ENCODE data around the gene NCKIPSD.

The NCKIPSD gene

DNA sequence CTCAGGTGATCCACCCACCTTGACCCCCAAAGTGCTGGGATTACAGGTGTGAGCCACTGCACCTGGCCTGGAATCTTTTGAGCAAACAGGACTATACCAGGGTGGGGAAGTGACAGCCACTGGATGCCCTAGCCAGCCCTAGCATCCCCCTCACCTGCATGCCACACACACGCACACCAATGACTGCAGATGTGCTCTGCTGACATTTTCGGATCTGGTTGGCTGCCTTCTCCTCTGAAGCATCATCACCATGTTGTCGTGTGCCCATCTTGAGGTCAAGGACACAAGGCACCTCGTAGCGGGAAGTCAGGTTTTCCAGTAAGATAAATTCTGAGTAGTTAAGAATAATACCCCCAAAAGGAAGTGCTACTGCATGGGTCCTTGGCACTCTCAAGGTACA, 3.7 kb upstream of the NCKIPSD start:
- H3K27me3 Mint-ChIP-seq (ENCODE audit: low read depth), result no peaks in the 10 kb centered on the region
- H3K4me3 Mint-ChIP-seq, result no peak overlapping the region
- no peak overlapping the region for H3K27ac Mint-ChIP-seq
- H3K36me3 Mint-ChIP-seq (ENCODE audit: low read depth), result peaks cover 38% of the 10 kb centered on the region
- H3K4me1 Mint-ChIP-seq (ENCODE audit: low read depth), result peaks cover 12% of the 10 kb centered on the region
- DNase-seq (ENCODE audit: low spot score), result no peak
- H3K9me3 Mint-ChIP-seq, result no peaks in the 10 kb centered on the region

DNA sequence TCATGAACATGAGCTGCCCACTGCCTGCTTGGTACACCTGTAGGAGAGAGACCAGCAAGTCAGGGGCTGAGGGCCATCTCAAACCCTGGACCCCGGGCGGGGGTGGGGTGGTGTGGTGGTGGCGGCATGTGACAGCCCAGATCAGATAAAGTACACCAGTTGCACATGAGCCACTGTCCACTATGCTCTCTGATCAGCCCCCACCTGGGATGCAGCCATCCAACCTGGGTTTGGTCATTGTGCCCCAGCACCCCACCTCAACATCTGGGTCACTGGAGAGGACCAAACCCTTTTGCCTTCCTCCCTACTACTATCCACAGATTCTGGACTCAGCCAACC, 3.0 kb upstream of the NCKIPSD start:
- Mint-ChIP-seq H3K36me3 (ENCODE audit: low read depth) (peaks cover 38% of the 10 kb centered on the region), H3K27me3 (ENCODE audit: low read depth) (no peaks in the 10 kb centered on the region), H3K4me1 (ENCODE audit: low read depth) (peaks cover 15% of the 10 kb centered on the region), H3K4me3 (no peak overlapping the region), H3K9me3 (no peaks in the 10 kb centered on the region), H3K27ac (no peak overlapping the region)
- no peak for DNase-seq (ENCODE audit: low spot score)

DNA sequence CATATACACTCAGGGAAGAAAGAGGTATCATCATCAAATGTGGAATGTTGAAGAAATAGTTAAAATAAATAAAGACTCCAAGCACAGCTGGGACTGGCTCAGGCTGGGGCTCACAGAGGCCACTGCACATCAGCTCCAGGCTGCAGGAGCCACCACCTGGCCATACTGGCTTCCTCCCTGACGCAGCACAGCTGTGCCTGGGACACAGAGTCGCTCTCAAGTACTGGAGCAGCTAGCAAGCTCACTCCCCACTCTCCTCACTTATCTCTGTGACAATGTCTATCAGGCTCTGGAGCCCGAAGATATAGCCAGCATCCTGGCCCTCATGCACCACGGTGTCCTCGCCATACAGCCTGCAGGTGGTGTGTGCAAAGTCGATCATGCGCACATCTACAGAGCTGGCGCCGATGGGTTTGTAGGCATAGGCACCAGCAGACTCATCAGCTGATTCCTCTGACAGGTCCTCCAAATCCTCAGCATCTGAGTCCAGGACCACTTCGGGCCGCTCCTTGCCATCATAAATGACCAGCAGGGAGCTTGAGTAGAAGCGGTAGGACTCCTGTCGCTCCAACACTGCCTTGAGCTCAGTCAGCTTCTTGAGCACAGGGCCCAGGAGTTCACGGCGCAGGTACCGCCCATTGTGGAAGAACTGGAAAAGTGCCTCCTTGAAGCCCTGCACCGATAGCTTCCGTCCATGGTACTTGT, 2.5 kb upstream of the NCKIPSD start:
- Mint-ChIP-seq H3K27ac (no peak overlapping the region), H3K36me3 (ENCODE audit: low read depth) (peaks cover 36% of the 10 kb centered on the region), H3K4me3 (no peak overlapping the region), H3K27me3 (ENCODE audit: low read depth) (no peaks in the 10 kb centered on the region), H3K4me1 (ENCODE audit: low read depth) (peaks cover 20% of the 10 kb centered on the region), H3K9me3 (no peaks in the 10 kb centered on the region)
- DNase-seq (ENCODE audit: low spot score), result no peak

DNA sequence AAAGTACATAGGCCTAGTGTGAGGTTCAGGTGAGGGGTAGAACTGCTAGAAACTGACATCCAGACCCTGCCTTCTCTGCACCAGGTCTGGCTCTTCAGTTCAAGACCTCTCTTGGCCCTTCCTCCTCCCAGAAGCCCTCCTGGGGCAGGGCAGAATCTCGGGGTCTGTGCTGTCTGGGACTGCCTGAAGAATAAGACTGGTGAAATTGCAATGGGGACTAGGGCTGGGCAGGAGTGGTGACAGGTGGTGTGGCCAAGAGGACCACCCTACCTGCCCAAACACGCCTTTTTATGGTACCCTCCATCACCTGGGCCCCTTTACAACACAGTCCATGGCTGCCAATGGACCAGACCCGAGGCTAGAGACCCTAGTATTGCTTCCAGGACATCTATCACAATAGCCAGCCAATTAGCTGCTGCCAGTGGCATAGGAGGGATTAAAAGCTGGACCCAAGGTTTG, 1.5 kb upstream of the NCKIPSD start:
- H3K27me3 Mint-ChIP-seq (ENCODE audit: low read depth), result no peaks in the 10 kb centered on the region
- H3K4me3 Mint-ChIP-seq, result no peak overlapping the region
- no peak for DNase-seq (ENCODE audit: low spot score)
- H3K27ac Mint-ChIP-seq, result no peak overlapping the region
- peaks cover 32% of the 10 kb centered on the region for H3K36me3 Mint-ChIP-seq (ENCODE audit: low read depth)
- H3K9me3 Mint-ChIP-seq, result no peaks in the 10 kb centered on the region
- peaks cover 20% of the 10 kb centered on the region for H3K4me1 Mint-ChIP-seq (ENCODE audit: low read depth)

DNA sequence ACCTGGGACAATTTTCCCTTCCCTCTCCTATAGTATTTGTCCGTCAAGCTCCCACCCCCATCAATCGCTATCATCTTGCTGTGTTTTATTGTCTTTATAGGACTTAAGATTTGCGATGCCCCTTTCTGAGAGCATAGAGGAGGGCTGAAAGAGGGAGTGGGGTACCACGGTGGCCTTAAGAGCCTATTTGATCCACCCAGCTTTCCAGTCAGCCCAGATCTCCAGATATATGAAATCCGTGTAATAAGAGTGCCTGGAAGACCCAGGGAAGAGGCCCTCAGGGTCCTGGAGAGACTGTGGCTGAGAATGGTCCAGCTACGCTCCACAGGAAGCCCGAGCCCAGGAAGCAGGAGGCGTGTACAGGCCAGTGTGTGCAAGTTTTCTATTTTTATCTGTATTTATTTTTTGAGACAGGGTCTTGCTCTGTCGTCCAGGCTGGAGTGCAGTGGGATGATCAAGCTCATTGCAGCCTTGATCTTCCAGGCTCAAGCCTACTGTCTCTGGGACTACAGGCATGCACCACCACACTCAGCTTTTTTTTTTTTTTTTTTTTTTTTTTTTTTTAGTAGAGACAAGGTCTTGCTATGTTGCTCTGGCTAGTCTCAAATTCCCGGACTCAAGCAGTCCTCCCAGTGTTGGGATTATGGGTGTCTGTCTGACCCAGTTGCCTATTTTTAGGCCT, 964 bp upstream of the NCKIPSD start:
- Mint-ChIP-seq H3K4me1 (ENCODE audit: low read depth) (peaks cover 20% of the 10 kb centered on the region), H3K36me3 (ENCODE audit: low read depth) (peaks cover 31% of the 10 kb centered on the region), H3K27me3 (ENCODE audit: low read depth) (no peaks in the 10 kb centered on the region), H3K9me3 (no peaks in the 10 kb centered on the region), H3K27ac (peak overlapping the region; percentile 90), H3K4me3 (peak overlapping the region; percentile 93)
- DNase-seq (ENCODE audit: low spot score), result no peak

DNA sequence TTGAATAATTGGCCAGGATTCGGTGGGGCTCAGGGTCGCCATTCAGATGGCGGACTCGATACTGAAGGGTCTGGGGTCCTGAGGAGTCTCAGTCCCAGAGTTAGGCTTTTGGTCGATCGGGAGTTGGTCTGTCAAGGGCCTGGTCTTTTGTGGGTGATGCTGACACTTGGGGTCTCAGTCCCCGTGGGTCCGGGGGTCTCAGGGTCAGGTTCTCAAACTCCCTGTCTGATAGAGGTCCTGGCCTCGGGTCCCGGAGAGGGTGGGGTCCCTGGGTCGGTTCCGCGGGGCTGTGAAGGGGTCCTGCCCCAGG, 467 bp downstream of the NCKIPSD start:
- peaks cover 34% of the 10 kb centered on the region for H3K36me3 Mint-ChIP-seq (ENCODE audit: low read depth)
- H3K27me3 Mint-ChIP-seq (ENCODE audit: low read depth), result no peaks in the 10 kb centered on the region
- no peak for DNase-seq (ENCODE audit: low spot score)
- H3K27ac Mint-ChIP-seq, result peak overlapping the region; percentile 90
- peaks cover 20% of the 10 kb centered on the region for H3K4me1 Mint-ChIP-seq (ENCODE audit: low read depth)
- peak overlapping the region; percentile 93 for H3K4me3 Mint-ChIP-seq
- no peaks in the 10 kb centered on the region for H3K9me3 Mint-ChIP-seq

DNA sequence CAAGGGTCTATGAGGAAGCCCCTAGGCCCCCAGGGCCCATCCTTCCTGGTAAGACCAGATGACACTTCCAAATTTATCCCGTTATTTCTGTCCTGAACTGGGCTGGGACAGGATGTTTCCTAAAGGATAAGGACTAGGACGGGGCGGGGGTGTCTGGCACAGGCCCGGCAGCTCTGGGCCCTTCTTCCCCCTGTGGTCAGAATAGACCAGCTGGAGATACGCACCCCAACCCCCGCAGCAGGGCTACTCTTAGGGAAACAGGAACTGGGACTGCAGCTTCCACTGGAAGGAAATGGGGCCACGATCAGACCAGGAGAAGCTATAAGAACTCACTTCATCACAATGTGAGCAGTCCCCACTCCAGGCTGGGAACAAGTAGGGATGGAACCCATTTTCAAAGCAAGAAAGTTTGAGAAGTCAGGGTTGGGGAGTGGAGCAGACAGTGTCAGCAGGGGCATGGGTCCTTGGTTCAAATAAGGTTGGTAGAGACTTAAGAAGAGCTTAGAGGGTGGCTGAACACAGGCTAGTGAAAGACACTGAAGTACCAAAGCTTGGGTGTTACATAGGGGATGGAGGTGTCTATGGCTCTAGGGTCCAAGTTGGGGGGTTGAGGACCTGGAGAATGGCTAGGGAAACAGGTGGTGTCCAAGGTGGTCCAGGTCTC, 1.1 kb downstream of the NCKIPSD start:
- Mint-ChIP-seq H3K4me3 (peak overlapping the region; percentile 93), H3K4me1 (ENCODE audit: low read depth) (peaks cover 21% of the 10 kb centered on the region), H3K9me3 (no peaks in the 10 kb centered on the region), H3K27ac (peak overlapping the region; percentile 90), H3K27me3 (ENCODE audit: low read depth) (no peaks in the 10 kb centered on the region), H3K36me3 (ENCODE audit: low read depth) (peaks cover 31% of the 10 kb centered on the region)
- DNase-seq (ENCODE audit: low spot score), result no peak

DNA sequence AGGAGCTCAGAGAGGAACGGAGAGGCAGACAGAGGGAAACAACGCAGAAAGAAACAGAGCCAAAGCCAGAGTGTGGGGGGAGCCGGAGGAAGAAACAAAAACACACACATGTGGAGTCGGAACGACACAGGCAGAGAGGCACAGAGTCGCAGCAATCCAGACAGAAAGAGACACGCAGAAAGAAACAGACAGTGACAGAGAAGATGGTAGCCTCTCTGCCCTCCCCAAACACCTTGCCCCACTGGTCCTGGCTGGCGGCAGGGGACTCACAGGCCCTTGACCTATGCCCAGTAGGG, 1.7 kb downstream of the NCKIPSD start:
- DNase-seq (ENCODE audit: low spot score), result no peak
- Mint-ChIP-seq H3K36me3 (ENCODE audit: low read depth) (peaks cover 32% of the 10 kb centered on the region), H3K27ac (peak overlapping the region; percentile 81), H3K4me3 (peak overlapping the region; percentile 93), H3K9me3 (no peaks in the 10 kb centered on the region), H3K4me1 (ENCODE audit: low read depth) (peaks cover 21% of the 10 kb centered on the region), H3K27me3 (ENCODE audit: low read depth) (no peaks in the 10 kb centered on the region)

DNA sequence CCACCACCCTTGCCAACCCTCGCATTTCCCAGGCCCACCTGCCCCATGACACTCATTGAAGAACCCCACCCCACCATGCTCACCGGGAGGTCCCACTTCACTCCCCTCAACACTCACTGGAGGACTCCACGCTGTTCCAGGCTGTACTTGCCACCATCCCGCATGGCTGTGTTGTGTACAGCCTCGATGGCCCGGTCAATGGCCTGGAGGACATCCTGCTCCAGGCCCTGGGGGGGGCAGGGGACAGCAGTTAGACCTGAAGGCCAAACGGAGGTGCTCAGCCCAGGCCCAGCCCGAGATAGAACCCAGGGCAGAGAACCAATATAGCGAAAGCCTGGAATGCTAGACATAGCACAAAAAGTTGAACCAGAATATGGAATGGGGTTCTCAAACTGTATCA, 2.9 kb downstream of the NCKIPSD start:
- H3K4me1 Mint-ChIP-seq (ENCODE audit: low read depth), result peaks cover 21% of the 10 kb centered on the region
- H3K27me3 Mint-ChIP-seq (ENCODE audit: low read depth), result no peaks in the 10 kb centered on the region
- H3K36me3 Mint-ChIP-seq (ENCODE audit: low read depth), result peaks cover 36% of the 10 kb centered on the region
- DNase-seq (ENCODE audit: low spot score), result no peak
- no peak overlapping the region for H3K27ac Mint-ChIP-seq
- H3K4me3 Mint-ChIP-seq, result no peak overlapping the region
- no peaks in the 10 kb centered on the region for H3K9me3 Mint-ChIP-seq

DNA sequence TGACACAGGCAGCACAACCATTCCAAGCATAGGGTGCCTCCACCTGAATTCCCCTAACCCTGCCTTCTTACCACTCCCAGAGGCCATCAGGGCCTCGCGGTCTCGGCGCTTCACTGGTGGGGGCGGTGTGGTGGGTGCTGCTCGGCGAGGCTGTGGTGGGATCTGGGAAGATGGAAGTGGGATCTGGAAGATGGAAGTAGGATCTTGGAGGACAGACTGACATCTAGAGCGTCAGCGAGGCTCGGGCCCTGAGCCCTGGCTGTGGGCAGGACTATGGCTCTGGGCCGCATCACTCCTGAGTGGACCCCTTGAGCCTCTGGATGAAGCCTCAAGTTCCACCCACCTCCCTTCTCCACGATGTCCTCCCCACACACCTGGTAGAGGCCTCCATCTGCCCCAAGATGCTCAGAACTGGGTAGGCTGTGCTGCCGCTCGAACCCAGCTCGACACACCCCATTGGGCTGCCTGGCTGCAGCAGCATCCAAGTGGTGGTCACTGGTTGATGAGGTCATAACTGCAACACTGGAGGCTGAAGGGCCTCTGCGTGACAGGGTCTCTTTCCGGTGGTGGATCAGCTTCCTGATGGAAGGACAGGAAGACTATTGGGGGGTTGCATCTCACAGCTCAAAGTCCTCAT, 3.6 kb downstream of the NCKIPSD start:
- peaks cover 39% of the 10 kb centered on the region for H3K36me3 Mint-ChIP-seq (ENCODE audit: low read depth)
- H3K27me3 Mint-ChIP-seq (ENCODE audit: low read depth), result no peaks in the 10 kb centered on the region
- no peak for DNase-seq (ENCODE audit: low spot score)
- no peak overlapping the region for H3K4me3 Mint-ChIP-seq
- H3K9me3 Mint-ChIP-seq, result no peaks in the 10 kb centered on the region
- no peak overlapping the region for H3K27ac Mint-ChIP-seq
- peaks cover 21% of the 10 kb centered on the region for H3K4me1 Mint-ChIP-seq (ENCODE audit: low read depth)

DNA sequence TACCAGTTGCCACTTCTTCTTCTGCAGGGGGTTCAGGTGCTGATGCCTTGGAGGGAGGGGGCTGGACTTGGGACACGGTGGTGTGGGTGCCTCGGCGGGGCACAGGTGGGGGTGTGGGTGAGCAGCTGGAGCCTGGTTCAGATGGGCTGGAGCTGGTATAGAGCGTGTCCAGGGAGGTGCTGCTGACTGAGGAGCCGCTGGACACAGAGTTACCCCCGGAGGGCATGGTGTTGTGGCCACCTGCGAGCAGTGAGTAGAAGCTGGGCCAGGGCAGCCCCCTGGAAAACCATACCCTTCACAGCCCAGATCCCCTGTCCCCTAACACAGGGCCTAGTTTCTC, 4.2 kb downstream of the NCKIPSD start:
- Mint-ChIP-seq H3K4me1 (ENCODE audit: low read depth) (peaks cover 19% of the 10 kb centered on the region), H3K27ac (no peak overlapping the region), H3K4me3 (no peak overlapping the region), H3K27me3 (ENCODE audit: low read depth) (no peaks in the 10 kb centered on the region), H3K9me3 (no peaks in the 10 kb centered on the region), H3K36me3 (ENCODE audit: low read depth) (peaks cover 37% of the 10 kb centered on the region)
- DNase-seq (ENCODE audit: low spot score), result no peak

DNA sequence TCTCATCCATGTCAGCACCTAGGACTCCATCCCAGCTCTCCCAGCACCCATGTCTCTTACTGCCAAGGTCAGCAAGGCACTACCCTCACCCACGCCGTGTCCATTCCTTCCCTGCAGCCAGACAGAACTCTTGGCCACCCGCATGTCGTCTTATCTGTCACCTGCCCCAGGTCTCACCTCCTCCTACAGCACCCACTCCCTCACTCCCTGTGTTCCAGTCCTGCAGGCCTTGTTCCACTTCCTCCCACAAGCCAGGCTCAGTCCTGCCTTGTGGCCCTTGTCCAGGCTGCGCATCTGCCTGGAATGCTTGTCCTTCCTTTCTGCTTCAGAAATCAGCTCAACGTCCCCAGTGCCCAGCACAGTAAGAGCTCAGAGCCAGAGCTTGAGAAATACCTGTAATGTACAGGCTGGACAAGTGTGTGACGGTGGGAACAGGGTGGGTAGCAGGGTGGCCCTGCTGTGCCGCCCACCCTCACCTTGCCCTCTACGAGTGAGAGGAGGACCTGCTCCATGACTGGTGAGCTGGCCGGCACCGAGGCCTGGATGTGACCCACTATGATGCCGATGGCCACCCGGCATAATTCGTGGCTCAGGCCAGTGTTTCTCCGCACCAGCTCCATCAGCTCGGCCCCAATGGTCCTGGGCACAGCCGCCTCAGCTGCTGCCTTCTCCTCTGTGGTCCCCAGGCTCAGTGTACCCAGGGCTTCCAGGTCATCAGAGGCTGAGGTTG, 4.7 kb downstream of the NCKIPSD start:
- DNase-seq (ENCODE audit: low spot score), result no peak
- Mint-ChIP-seq H3K4me1 (ENCODE audit: low read depth) (peaks cover 16% of the 10 kb centered on the region), H3K36me3 (ENCODE audit: low read depth) (peaks cover 40% of the 10 kb centered on the region), H3K27me3 (ENCODE audit: low read depth) (no peaks in the 10 kb centered on the region), H3K4me3 (no peak overlapping the region), H3K27ac (peak overlapping the region; percentile 13), H3K9me3 (no peaks in the 10 kb centered on the region)

DNA sequence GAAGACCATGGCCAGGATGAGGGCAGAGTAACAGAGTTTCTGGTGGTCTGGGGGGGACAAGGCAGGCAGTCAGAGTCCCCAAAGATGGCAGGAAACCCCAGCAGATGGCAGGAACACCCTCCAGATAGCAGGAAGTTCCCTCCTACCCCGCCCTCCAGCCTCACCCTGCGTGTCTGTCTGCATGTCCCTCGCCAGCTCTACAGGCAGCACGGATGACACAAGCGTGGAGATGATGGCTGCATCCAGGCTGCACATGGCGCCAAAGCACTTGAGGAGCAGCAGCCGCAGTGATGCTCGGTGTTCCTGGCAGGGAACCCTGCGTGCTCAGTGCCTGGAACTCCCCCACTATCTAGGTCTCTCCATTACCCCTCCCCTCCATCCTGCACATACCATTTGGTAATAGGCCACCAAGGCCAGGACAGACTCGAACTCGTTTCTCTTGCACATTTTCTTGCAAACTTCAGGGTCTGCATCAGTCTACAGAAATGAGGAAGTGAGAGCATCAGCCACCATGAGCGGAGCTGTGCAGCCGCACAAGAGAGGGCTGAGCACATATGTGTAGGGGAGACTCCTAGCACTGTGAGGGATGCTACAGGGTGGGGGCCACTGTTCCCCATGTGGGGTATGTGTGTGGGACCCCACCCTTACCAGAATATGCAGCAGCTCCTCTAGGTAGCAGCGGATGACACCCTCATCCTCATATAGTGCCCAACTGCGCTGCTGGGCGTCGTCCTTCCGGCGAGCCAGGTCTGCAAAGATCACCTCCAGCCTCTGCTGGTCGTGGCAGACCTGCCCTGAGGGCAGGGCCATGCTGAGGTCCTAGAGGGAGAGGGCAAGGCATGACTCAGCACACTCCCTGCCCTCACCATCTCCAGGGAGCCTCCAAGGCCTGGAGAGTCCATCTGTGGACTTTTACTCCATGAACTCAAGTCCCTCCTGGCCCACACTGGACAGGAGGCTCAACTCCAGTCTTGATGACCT, 6.0 kb downstream of the NCKIPSD start:
- Mint-ChIP-seq H3K27me3 (ENCODE audit: low read depth) (no peaks in the 10 kb centered on the region), H3K9me3 (no peaks in the 10 kb centered on the region), H3K4me1 (ENCODE audit: low read depth) (peaks cover 12% of the 10 kb centered on the region), H3K36me3 (ENCODE audit: low read depth) (peaks cover 47% of the 10 kb centered on the region), H3K27ac (no peak overlapping the region), H3K4me3 (no peak overlapping the region)
- DNase-seq (ENCODE audit: low spot score), result no peak
